ENCODE data around the gene CHRNA5.
"Not testable (repeated sequence)": the region's sequence is repeated elsewhere in the genome, so short reads cannot be mapped to it uniquely, and the experiment has no call there.

Gene CHRNA5

DNA sequence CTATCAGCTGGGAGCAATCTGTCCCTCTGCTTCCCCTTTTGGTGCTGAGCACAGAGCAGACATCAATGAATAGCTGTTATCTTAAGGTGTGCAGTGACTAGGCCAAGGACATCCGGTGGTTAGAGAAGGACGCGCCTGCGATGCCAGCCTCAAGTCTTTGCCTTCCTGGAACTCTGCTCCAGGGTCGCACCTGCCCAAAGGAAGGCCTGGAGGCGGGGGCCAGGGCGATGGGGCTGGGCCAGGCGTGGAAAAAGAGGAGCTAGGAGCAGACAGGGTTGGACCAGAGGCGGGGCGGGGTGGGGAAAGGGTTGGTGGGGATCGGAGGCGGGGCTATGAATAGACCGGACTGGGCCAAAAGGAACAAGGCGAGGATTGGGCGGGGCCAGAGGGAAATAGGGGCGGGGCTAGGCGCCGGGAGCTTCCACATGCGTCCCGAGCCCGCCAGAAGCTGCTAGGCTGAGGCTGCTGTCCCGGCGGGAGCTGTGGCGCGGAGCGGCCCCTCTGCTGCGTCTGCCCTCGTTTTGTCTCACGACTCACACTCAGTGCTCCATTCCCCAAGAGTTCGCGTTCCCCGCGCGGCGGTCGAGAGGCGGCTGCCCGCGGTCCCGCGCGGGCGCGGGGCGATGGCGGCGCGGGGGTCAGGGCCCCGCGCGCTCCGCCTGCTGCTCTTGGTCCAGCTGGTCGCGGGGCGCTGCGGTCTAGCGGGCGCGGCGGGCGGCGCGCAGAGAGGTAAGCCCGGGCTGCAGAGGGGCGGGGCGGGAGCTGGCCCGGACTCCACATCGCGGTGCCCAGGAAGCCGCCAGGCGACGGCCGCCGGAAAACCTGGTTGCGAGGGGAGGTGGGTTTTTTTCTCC is at the start of gene CHRNA5:
Gene CHRNA5 (plus strand): TSS at position 424 of the 854 bp plus-strand sequence. CDS start 200 bp downstream, at position 624.
- H3K4me3 ChIP-seq (ENCODE audit: low read depth, low read length): peak within 1 kb of the TSS; percentile 56
- TF ChIP-seq, protein P1, sequence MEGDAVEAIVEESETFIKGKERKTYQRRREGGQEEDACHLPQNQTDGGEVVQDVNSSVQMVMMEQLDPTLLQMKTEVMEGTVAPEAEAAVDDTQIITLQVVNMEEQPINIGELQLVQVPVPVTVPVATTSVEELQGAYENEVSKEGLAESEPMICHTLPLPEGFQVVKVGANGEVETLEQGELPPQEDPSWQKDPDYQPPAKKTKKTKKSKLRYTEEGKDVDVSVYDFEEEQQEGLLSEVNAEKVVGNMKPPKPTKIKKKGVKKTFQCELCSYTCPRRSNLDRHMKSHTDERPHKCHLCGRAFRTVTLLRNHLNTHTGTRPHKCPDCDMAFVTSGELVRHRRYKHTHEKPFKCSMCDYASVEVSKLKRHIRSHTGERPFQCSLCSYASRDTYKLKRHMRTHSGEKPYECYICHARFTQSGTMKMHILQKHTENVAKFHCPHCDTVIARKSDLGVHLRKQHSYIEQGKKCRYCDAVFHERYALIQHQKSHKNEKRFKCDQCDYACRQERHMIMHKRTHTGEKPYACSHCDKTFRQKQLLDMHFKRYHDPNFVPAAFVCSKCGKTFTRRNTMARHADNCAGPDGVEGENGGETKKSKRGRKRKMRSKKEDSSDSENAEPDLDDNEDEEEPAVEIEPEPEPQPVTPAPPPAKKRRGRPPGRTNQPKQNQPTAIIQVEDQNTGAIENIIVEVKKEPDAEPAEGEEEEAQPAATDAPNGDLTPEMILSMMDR (IDR thresholded peaks at IDR 0.05; ENCODE audit: low read depth, low read length): no peak

DNA sequence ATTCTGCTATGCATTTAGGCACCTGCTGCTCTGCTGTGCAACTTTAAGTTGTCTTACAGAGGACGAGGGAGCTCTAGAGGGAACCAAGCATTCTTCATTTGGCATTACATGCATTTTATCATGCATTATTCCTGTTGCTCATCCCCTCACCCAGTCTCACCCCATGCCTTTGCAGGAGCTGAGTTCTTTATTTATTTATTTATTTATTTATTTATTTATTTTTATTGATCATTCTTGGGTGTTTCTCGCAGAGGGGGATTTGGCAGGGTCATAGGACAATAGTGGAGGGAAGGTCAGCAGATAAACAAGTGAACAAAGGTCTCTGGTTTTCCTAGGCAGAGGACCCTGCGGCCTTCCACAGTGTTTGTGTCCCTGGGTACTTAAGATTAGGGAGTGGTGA is 45.3 kb upstream of the CHRNA5 start:
- not testable (repeated sequence) for H3K4me3 ChIP-seq (ENCODE audit: low read depth, low read length)

DNA sequence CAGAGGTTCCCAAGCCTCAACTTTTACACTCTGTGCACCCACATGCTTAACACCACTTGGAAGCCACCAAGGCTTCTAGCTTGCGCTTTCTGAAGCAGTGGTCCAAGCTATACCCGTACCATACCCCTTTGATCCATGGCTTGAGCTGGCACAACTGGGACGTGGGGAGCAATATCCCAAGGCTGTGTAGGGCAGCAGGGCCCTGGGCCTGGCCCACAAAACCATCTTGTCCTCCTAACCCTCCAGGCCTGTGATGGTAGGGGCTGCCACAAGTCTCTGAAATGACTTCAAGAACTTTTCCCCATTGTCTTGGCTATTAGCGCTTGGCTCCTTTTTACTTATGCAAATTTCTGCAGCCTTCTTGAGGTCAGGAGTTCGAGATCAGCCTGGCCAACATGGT is 41.1 kb upstream of the CHRNA5 start:
- TF ChIP-seq, protein P1 (IDR thresholded peaks at IDR 0.05; ENCODE audit: low read depth, low read length): no peak
- H3K4me3 ChIP-seq (ENCODE audit: low read depth, low read length): no peak overlapping the region

DNA sequence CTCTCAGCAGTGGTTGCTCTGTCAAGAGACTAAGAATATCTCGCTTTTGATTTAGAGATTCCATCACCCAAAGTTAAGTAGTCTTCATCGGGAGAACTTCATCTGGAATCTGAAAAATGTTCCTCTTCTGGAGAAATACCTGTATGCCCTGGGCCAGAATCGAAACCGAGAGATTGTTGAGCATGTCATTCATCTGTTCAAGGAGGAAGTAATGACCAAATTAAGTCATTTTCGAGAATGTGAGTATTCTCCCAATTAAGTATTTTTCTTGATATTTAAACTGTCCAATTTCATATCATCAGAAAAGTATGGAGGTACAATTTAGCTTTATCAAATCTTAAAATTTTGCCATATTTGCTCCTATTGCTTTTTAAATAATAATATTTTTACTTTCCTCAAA is 38.0 kb upstream of the CHRNA5 start:
- H3K4me3 ChIP-seq (ENCODE audit: low read depth, low read length): no peak overlapping the region
- TF ChIP-seq, protein P1 (IDR thresholded peaks at IDR 0.05; ENCODE audit: low read depth, low read length): no peak

DNA sequence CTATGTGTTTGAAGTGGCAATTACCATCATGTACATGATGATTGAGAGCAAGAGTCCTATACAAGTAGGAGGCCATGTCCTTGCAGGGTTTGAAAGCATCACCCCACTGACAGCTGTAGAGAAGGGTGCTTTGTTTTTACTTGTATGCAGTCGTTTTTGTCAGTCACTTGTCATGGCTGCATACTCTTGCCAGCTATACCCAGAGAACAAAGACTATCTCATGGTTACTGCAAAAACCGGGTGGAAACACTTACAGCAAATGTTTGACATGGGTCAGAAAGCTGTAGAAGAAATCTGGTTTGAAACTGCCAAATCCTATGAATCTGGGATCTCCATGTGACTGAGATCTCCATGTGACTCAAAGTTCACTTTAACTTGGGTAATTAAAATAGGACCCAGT is 32.0 kb upstream of the CHRNA5 start:
- H3K4me3 ChIP-seq (ENCODE audit: low read depth, low read length): no peak overlapping the region
- TF ChIP-seq, protein P1 (IDR thresholded peaks at IDR 0.05; ENCODE audit: low read depth, low read length): no peak

DNA sequence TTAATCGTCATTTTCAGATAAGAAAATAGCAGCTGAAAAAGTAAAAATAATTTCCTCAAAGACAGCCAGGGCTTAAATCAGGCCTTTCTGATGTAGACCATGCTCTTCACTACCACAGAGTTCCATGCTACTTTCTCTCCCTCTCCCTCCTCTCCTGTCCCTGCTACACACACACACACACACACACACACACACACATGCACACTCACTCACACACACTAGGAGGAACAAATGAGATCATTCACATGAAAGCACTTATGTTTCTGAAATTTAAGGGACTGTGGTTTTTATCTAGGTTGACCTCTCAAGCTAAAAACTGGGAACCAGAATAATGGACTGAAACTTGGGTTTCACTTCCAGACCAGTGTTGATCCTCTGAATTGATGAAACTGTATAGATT is 29.2 kb upstream of the CHRNA5 start:
- TF ChIP-seq, protein P1 (IDR thresholded peaks at IDR 0.05; ENCODE audit: low read depth, low read length): no peak
- no peak overlapping the region for H3K4me3 ChIP-seq (ENCODE audit: low read depth, low read length)

DNA sequence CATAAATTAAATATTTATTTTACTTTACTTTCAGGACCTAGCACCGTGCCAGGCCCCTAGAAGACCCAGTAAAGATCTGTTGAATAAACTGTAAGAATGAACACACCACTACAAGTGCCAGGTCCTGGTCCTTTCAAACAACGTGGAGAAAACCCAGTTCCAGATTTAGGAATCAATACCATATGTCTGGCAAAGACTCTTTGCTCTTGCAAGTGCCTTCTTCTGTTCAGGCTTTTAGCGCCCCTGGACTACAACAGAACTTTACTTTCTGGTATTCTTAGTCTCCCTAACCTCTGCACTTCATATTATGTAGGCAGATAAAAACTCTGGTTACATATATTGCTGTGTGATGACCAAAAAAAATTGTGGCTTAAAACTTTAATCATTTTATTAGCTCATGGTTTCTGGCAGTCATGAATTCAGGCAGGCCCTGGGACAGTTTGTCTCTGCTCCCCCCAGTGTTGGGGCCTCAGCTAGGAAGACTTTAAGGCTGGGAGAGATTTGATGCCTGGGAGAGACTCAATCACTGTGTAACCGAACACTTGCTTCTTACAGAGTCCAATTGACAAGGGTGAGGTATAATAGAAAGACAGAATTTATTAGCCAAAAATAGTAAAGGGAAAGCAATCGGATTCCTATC is 27.9 kb upstream of the CHRNA5 start:
- TF ChIP-seq, protein P1 (IDR thresholded peaks at IDR 0.05; ENCODE audit: low read depth, low read length): no peak
- H3K4me3 ChIP-seq (ENCODE audit: low read depth, low read length): no peak overlapping the region

All from WI38 (cell line).